Stimulated activated CD4-positive, alpha-beta T cell treated with anti-CD3 and anti-CD28 coated beads, Interleukin-2, amount 100 ng/mL, for 4 hours (primary cell): ENCODE measurements around the gene LMNTD2.
"Not testable (repeated sequence)": the region's sequence is repeated elsewhere in the genome, so short reads cannot be mapped to it uniquely, and the experiment has no call there.

Experiments used
- DNase-seq: peaks from one replicate; pipeline ENCODE4 v3.0.0-alpha.2; 2020; ENCODE audit warnings: low read depth

The LMNTD2 gene

GRCh38 chr11:533586-534395 lies 26.7 kb downstream of the LMNTD2 start:
- no peak for DNase-seq

- DNase-seq, result no peak
Measured at GRCh38 chr11:532986-533585, 27.5 kb downstream of the LMNTD2 start.

DNA sequence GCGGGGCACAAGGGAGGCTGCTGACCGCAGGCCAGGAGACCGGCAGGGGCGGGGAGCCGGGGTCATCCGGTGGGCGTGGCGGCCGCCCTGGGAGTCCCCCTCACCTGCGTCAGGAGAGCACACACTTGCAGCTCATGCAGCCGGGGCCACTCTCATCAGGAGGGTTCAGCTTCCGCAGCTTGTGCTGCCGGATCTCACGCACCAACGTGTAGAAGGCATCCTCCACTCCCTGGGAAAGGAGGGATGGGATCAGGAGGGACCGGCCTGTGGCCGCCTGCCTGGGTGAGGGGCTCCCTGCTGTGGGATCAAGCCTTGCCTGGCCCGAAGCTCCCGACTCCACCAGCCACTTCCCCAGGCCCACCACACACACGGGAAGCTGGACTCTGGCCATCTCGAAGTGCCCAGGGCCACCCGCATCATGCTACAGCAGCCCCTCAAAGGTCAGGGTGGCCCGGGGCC lies 28.0 kb downstream of the LMNTD2 start:
- no peak for DNase-seq

- DNase-seq, result no peak
Measured at GRCh38 chr11:531919-532526, 28.5 kb downstream of the LMNTD2 start.

GRCh38 chr11:530960-531831 lies 29.3 kb downstream of the LMNTD2 start:
- DNase-seq, result no peak

DNA sequence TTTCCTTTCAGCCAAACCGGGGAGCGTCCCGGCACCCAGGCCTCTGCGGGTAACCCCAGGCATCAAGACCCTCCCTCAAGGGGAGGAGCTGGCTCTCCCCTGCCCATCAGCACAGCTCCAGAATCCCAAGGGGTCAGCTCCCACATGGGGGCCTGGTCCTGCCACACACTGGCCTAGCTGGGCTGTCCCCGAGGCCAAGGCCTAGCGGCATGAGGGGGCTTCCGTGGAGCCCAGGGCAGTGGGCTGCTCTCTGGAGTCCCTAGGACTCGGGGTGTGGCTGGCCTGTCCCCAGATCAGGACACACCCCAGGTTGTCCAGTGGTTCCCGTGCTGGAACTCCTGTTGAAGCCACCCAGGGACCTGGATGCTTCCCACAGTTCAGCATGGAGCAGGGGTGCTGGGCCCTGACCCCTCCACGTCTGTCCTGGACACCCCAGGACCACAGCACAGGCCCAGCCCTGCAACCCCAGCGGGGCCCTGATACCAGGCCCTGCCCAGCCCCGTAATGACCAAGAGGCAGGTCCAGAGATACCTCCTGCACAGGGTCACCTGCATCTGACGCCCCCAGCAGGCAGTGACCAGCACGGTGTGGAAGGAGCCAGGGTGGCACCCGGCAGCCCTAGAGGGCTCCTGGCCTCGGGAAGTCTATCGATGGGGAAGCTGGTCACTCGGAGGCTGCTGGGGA lies 30.7 kb downstream of the LMNTD2 start:
- DNase-seq, result no peak

DNA sequence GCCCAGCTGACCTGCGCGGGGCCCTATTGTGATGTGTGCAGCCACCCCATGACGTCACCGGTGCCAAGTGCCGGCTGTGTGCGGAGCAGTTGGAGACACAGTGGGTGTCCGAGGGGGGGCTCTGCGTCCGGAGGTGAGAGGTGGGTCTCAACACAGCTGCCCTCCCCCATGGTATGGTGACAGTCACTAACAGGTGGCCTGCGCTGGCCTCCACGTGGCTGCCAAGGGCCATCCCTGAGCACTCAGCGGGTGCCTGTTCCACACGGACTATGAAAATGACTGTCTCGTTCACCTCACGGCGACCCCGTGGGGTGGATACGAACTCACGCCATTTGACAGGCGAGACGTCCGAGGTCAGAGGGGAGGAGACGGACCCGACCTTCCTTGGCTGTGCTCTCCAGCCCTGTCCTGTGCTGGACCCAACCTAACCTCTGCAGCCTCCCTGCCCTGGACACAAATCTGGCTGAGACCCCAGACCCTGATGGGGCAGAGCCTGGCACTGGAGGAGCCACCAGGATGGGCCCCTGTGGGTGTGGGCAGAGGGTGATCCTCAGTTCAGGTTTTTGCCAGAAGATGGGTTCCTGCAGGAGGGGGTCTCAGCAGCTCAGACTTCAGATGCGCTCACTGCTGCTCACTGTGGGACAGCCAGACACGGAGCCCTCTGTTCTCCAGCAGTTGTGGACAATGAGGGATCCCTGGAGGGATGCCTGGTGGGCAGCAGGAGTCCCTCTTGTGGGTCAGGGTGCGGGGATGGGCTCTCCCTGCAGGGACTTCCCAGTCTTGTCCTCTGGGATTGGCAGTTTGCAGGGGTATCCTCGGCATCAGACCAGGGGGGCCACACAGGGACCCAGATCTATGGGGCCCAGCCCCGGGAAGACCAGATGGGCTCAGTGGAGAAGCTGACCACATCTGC lies 31.5 kb downstream of the LMNTD2 start:
- DNase-seq, result no peak

DNA sequence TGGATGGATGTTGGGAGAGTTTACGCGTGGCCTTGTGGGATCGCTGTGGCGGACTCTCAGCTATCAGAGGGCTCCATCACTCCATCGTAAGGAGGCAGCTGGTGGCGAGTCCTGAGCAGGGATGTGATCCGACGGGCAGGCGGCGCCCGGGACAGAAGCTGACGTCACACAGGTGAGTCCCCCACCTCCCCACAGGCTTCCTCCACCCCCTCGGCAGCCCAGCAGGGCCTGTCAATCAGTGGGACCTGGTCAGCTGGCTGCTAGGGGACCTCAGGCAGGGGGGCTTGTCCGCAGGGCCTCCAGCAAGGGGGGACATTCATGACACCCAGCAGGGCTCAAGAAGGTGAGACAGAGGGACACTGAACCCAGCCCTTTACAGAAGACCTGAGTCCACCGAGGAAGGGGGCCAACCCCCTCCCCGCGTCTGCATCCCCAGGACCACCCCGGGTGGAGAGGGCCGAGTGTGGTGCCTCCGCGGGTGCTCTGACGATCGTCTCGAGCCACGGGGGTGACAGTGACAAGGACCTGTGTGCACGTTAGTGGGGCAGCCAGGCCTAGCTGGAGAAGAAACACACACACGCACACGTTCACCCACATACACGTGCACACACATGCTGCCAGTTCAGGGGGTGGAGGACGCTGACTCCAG lies 32.2 kb downstream of the LMNTD2 start:
- DNase-seq, result no peak

- no peak for DNase-seq
Measured at GRCh38 chr11:526192-526591, 34.3 kb downstream of the LMNTD2 start.

DNA sequence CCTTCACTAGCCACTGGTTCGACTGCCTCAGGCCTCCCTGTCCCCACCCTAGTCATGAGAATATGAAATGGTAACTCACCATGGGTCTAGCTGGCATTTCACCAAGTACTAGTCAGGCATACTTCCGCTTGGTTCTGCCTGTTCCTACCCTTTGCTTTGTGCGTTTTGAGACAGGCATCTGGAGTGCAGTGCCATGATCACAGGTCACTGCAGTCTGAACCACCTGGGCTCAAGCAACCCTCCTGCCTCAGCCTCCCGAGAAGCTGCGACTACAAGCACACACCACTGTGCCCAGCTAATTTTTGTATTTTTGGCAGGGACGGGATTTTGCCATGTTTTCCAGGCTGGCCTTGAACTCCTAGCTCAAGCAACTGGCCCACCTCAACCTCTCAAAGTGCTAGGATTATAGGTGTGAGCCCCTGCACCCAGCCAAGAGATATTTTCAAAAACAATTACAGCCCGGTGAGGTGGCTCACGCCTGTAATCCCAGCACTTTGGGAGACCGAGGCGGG lies 39.3 kb downstream of the LMNTD2 start:
- no peak for DNase-seq

GRCh38 chr11:520428-521176 lies 39.9 kb downstream of the LMNTD2 start:
- DNase-seq, result no peak

GRCh38 chr11:518463-519202 lies 41.9 kb downstream of the LMNTD2 start:
- DNase-seq, result peak; percentile 78

DNA sequence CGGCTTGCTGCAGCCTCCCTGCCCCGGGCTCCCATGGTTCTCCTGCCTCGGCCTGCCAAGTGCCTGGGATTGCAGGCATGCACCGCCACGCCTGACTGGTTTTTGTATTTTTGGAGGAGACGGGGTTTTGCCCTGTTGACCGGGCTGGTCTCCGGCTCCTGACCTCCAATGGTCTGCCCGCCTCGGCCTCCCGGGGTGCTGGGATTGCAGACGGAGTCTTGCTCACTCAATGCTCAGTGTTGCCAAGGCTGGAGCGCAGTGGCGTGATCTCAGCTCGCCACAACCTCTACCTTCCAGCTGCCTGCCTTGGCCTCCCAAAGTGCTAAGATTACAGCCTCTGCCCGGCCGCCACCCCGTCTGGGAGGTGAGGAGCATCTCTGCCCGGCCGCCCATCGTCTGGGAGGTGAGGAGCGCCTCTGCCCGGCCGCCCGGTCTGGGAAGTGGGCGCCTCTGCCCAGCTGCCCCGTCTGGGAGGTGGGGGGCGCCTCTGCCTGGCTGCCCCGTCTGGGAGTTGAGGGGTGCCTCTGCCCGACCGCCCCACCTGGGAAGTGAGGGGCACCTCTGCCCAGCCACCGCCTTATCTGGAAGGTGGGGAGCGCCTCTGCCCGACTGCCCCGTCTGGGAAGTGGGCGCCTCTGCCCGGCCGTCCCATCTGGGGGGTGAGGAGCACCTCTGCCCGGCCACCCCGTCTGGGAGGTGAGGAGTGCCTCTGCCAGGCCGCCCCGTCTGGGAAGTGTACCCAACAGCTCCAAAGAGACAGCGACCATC lies 43.4 kb downstream of the LMNTD2 start:
- DNase-seq, result not testable (repeated sequence)

GRCh38 chr11:516400-516799 lies 44.1 kb downstream of the LMNTD2 start:
- DNase-seq, result no peak

GRCh38 chr11:515131-515530 lies 45.4 kb downstream of the LMNTD2 start:
- no peak for DNase-seq

GRCh38 chr11:514606-515005 lies 45.9 kb downstream of the LMNTD2 start:
- DNase-seq, result no peak

DNA sequence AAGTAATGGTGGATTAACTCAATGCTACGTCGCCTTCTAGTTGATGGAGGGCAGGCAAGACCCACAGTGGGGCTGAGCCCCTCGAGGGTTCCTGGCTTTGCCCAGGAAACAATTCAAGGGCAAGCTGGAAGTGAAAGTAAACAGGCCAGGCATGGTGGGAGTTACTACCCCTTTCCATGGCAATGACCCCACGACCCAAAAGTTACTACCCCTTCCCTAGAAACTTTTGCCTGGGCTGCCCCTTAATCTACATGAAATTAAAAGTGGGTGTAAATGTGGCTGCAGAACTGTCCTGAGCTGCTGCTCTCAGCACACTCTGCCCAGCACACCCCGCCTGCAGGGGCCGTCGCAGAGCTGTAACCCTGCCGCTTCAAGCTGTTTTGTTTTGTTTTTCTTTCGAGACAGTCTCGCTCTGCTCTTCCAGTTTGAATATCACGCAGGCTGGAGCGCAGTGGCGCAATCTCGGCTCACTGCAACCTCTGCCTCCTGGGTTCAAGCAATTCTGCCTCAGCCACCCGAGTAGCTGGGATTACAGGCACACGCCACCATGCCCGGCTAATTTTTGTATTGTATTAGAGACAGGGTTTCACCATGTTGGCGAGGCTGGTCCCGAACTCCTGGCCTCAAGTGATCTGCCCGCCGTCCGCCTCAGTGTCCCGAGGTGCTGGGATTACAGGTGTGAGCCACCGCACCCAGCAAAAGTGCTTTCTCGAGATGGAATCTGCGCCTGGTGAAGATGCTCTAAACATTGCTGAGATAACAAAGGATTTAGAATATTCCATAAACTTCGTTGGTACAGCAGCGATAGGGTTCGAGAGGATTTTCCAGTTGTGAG lies 47.6 kb downstream of the LMNTD2 start:
- no peak for DNase-seq
